ENCODE results near the gene LASP1NB.

LASP1NB gene

DNA sequence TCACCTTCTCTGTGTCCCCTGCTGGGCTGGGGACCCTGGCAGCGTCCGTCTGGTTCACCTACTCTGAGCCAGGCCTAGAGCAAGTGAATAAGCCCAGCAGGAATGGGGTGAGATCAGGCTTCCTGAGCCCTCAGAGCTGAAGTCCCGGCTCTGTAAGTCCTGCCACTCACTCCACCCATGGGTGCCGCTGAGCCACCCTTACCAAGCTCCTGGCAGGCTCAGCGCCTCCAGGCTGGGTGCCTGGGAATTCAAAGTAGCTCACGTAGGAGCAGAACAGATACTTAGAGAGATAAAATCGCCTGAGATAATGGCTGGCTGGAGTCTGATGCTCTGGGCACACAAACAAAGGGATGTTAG is 9.8 kb upstream of the LASP1NB start:
- DNase-seq, result peak; percentile 4
- no peak overlapping the region for H3K27ac Mint-ChIP-seq
- H3K4me3 Mint-ChIP-seq, result no peak overlapping the region
- no peaks in the 10 kb centered on the region for H3K27me3 Mint-ChIP-seq
- no peak for ATAC-seq (ENCODE audit: low read depth)
- H3K9me3 Mint-ChIP-seq, result no peaks in the 10 kb centered on the region
- ChIA-PET POLR2A (interaction anchor here (0.6 kb wide), 1 partner anchor 52 kb away, joined by 4 read pairs; no protein-coding TSS in a partner anchor), CTCF (no interaction called here)
- peaks cover 77% of the 10 kb centered on the region for H3K36me3 Mint-ChIP-seq (ENCODE audit: low read depth)
- TF ChIP-seq, protein P1, sequence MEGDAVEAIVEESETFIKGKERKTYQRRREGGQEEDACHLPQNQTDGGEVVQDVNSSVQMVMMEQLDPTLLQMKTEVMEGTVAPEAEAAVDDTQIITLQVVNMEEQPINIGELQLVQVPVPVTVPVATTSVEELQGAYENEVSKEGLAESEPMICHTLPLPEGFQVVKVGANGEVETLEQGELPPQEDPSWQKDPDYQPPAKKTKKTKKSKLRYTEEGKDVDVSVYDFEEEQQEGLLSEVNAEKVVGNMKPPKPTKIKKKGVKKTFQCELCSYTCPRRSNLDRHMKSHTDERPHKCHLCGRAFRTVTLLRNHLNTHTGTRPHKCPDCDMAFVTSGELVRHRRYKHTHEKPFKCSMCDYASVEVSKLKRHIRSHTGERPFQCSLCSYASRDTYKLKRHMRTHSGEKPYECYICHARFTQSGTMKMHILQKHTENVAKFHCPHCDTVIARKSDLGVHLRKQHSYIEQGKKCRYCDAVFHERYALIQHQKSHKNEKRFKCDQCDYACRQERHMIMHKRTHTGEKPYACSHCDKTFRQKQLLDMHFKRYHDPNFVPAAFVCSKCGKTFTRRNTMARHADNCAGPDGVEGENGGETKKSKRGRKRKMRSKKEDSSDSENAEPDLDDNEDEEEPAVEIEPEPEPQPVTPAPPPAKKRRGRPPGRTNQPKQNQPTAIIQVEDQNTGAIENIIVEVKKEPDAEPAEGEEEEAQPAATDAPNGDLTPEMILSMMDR (IDR thresholded peaks at IDR 0.05), result no peak
- intact Hi-C loops (cut with micrococcal nuclease), result no loop called here
- H3K4me1 Mint-ChIP-seq, result peaks cover 4% of the 10 kb centered on the region

DNA sequence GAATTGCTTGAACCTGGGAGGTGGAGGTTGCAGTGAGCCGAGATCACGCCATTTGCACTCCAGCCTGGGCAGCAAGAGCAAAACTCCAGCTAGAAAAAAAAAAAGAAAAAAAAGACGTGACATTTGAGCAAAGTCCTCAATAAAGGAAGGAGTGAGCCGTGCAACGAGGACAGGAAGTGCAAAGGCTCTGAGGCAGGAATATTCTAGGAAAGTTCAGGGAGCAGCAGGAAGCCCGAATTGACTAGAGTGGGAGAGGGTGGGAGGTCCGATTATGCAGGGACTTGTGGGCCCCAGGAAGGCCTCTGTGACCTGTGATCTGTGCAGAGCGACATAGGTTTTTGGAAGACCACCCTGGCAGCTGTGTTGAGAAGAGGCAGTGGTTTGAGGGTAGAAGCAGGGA is 8.6 kb upstream of the LASP1NB start:
- Mint-ChIP-seq H3K9me3 (no peaks in the 10 kb centered on the region), H3K27ac (no peak overlapping the region), H3K27me3 (no peaks in the 10 kb centered on the region), H3K4me1 (peaks cover 15% of the 10 kb centered on the region), H3K4me3 (no peak overlapping the region), H3K36me3 (ENCODE audit: low read depth) (peaks cover 76% of the 10 kb centered on the region)
- ATAC-seq (ENCODE audit: low read depth) (no peak), DNase-seq (no peak)
- intact Hi-C loops (cut with micrococcal nuclease), result no loop called here
- TF ChIP-seq, protein P1 (IDR thresholded peaks at IDR 0.05), result no peak
- ChIA-PET CTCF (no interaction called here), POLR2A (interaction anchor here (0.6 to 1.1 kb wide), 3 partner anchors 9 to 23 kb away, joined by 3 read pairs; no protein-coding TSS in a partner anchor)

DNA sequence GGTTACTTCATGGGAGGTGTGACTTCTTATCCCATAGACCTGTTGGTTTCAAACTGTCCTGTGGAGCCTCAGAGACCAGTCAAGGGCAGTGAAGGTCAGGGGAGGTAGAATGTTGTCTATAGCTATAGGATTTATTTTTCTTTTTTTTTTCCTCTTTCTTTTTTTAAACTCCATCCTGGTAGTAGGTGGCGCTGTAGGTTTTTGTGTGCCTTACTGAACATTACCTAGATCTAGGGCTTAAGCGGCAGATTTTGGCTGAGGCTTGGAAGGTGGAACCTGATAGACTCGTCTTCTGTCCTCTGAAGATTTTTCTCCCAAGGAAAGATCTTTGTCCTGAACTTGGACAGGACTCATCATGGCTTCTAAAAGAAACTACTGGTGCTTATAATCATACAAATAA is 8.2 kb upstream of the LASP1NB start:
- TF ChIP-seq, protein P1 (IDR thresholded peaks at IDR 0.05), result no peak
- ChIA-PET CTCF (interaction anchor here (0.6 kb wide), 1 partner anchor 174 kb away, joined by 3 read pairs; no protein-coding TSS in a partner anchor), POLR2A (interaction anchor here (0.6 to 1.1 kb wide), 3 partner anchors 9 to 23 kb away, joined by 3 read pairs; no protein-coding TSS in a partner anchor)
- H3K27ac Mint-ChIP-seq, result no peak overlapping the region
- intact Hi-C loops (cut with micrococcal nuclease), result no loop called here
- H3K36me3 Mint-ChIP-seq (ENCODE audit: low read depth), result peaks cover 73% of the 10 kb centered on the region
- no peak overlapping the region for H3K4me3 Mint-ChIP-seq
- H3K4me1 Mint-ChIP-seq, result peaks cover 19% of the 10 kb centered on the region
- no peak for DNase-seq
- no peaks in the 10 kb centered on the region for H3K27me3 Mint-ChIP-seq
- no peaks in the 10 kb centered on the region for H3K9me3 Mint-ChIP-seq
- no peak for ATAC-seq (ENCODE audit: low read depth)

DNA sequence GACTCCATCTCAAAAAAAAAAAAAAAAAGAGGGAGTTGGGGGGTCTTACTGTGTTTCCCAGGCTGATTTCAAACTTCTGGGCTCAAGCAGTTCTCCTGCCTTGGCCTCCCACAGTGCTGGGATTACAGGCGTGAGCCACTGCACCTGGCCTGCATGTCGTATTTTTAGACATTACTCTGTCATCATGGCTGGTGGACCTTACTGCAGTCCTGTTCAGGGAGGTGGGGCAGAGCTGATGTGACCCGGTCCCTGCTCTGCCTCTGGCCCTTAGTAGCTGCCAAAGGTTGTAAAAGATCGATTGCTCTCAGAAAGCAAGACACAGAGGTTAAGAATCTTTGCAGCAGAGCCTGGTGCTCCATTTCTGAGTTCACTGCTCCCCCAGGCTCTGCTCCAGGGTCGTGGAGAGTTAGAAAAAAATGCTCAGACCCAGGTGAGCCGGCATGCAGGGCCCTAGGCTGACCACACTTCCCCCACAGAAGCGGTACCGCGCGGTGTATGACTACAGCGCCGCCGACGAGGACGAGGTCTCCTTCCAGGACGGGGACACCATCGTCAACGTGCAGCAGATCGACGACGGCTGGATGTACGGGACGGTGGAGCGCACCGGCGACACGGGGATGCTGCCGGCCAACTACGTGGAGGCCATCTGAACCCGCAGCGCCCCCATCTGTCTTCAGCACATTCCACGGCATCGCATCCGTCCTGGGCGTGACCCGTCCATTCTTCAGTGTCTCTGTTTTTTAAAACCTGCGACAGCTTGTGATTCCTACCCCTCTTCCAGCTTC is 7.1 kb upstream of the LASP1NB start:
- DNase-seq (no peak), ATAC-seq (ENCODE audit: low read depth) (no peak)
- TF ChIP-seq, protein P1 (IDR thresholded peaks at IDR 0.05), result no peak
- CTCF ChIA-PET, result no interaction called here
- H3K36me3 Mint-ChIP-seq (ENCODE audit: low read depth), result peaks cover 65% of the 10 kb centered on the region
- POLR2A ChIA-PET, result no interaction called here
- H3K27ac Mint-ChIP-seq, result no peak overlapping the region
- intact Hi-C loops (cut with micrococcal nuclease), result no loop called here
- no peak overlapping the region for H3K4me3 Mint-ChIP-seq
- H3K9me3 Mint-ChIP-seq, result no peaks in the 10 kb centered on the region
- peaks cover 19% of the 10 kb centered on the region for H3K4me1 Mint-ChIP-seq
- no peaks in the 10 kb centered on the region for H3K27me3 Mint-ChIP-seq

DNA sequence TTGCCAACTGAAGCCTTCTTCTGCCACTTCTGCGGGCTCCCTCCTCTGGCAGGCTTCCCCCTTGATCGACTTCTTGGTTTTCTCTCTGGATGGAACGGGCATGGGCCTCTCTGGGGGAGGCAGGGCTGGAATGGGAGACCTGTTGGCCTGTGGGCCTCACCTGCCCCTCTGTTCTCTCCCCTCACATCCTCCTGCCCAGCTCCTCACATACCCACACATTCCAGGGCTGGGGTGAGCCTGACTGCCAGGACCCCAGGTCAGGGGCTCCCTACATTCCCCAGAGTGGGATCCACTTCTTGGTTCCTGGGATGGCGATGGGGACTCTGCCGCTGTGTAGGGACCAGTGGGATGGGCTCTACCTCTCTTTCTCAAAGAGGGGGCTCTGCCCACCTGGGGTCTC is 6.5 kb upstream of the LASP1NB start:
- intact Hi-C loops (cut with micrococcal nuclease), result no loop called here
- Mint-ChIP-seq H3K27ac (no peak overlapping the region), H3K27me3 (no peaks in the 10 kb centered on the region), H3K4me3 (no peak overlapping the region), H3K4me1 (peaks cover 21% of the 10 kb centered on the region), H3K36me3 (ENCODE audit: low read depth) (peaks cover 63% of the 10 kb centered on the region), H3K9me3 (no peaks in the 10 kb centered on the region)
- no peak for DNase-seq
- TF ChIP-seq, protein P1 (IDR thresholded peaks at IDR 0.05), result no peak
- ChIA-PET POLR2A (no interaction called here), CTCF (no interaction called here)
- no peak for ATAC-seq (ENCODE audit: low read depth)

Data from activated B cell treated with CpG ODN at 0.5 μM for 24 hours (primary cell).